ENCODE measurements around the gene IRGC.

IRGC gene

DNA sequence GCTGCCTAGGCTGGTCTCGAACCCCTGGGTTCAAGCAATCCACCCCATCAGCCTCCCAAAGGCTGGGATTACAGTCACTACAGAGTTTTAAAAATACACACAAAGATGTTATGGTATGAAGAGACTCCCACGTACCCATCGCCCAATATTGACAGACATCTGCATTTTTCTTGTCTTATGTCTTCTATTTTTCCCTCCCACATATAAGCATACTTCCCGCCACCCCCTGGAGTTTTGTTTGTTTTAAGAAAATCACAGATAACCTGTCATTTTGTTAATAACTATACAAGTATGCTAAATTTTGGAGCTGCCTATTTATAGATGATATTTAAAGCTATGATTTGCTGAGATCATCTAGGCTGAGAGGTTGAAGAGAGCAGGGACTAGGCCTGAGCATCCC, 45.1 kb downstream of the IRGC start:
- H3K4me3 ChIP-seq (ENCODE audit: low read depth, low read length): no peak overlapping the region
- TF ChIP-seq, protein P1, sequence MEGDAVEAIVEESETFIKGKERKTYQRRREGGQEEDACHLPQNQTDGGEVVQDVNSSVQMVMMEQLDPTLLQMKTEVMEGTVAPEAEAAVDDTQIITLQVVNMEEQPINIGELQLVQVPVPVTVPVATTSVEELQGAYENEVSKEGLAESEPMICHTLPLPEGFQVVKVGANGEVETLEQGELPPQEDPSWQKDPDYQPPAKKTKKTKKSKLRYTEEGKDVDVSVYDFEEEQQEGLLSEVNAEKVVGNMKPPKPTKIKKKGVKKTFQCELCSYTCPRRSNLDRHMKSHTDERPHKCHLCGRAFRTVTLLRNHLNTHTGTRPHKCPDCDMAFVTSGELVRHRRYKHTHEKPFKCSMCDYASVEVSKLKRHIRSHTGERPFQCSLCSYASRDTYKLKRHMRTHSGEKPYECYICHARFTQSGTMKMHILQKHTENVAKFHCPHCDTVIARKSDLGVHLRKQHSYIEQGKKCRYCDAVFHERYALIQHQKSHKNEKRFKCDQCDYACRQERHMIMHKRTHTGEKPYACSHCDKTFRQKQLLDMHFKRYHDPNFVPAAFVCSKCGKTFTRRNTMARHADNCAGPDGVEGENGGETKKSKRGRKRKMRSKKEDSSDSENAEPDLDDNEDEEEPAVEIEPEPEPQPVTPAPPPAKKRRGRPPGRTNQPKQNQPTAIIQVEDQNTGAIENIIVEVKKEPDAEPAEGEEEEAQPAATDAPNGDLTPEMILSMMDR (IDR thresholded peaks at IDR 0.05; ENCODE audit: borderline replicate concordance, insufficient read depth, low read depth, low read length): no peak

DNA sequence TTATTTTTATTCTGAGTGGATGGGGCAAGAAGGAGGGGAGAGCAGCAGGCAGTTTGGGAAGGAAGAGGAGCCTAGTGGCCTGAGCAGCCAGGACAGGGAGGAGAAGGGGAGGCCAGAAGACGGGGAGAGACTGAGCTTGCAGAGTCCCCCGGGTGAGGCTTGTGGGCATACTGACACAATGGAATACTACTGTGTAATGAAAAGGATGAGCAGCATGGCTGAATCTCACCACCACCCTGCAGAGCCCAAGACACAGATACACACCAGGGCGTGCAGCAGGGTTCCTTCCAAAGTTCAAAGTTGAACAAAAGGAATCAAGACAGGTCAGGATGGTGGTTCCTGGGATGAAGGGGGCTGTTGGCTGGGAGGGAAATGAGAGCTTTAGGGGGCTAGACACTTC, 46.9 kb downstream of the IRGC start:
- TF ChIP-seq, protein P1 (IDR thresholded peaks at IDR 0.05; ENCODE audit: borderline replicate concordance, insufficient read depth, low read depth, low read length): no peak
- H3K4me3 ChIP-seq (ENCODE audit: low read depth, low read length): no peak overlapping the region

DNA sequence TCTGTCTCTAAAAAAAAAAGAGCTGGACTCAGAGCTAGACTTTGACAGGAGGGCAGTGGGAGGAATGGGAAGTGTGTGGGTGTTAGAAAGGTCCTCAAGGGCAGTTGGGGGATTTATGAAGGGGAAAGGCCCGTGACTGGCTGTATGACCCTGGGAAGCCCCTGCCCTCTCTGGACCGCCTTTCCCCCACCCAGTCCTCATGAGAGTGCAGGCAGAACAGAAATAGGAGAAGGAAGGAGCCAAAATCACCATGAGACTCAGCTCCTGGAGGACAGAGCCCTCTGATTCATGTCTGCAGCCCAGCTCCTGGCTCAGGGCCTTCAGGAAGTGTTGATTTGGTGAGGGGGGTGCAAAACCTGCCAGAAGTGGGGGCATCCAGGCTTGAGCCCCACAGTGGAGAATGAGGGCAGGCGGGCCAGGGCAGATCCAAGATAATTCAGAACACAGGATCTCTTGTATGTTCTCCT, 47.6 kb downstream of the IRGC start:
- TF ChIP-seq, protein P1 (IDR thresholded peaks at IDR 0.05; ENCODE audit: borderline replicate concordance, insufficient read depth, low read depth, low read length): no peak
- H3K4me3 ChIP-seq (ENCODE audit: low read depth, low read length): no peak overlapping the region

DNA sequence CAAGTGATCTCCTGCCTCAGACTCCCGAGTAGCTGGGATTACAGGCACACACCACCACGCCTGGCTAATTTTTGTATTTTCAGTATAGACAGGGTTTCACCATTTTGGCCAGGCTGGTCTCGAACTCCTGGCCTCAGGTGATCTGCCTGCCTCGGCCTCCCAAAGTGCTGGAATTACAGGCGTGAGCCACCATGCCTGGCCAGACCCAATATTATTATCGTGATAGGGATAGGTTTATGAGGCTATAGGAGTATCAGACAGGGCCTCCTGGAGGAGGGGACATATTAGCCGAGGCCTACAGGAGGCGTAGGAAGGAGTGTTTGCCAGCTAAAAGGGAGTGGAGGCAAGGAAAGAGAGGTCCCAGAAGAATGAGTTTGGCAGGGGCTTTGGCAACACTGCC, 48.8 kb downstream of the IRGC start:
- peak overlapping the region; percentile 11 for H3K4me3 ChIP-seq (ENCODE audit: low read depth, low read length)

DNA sequence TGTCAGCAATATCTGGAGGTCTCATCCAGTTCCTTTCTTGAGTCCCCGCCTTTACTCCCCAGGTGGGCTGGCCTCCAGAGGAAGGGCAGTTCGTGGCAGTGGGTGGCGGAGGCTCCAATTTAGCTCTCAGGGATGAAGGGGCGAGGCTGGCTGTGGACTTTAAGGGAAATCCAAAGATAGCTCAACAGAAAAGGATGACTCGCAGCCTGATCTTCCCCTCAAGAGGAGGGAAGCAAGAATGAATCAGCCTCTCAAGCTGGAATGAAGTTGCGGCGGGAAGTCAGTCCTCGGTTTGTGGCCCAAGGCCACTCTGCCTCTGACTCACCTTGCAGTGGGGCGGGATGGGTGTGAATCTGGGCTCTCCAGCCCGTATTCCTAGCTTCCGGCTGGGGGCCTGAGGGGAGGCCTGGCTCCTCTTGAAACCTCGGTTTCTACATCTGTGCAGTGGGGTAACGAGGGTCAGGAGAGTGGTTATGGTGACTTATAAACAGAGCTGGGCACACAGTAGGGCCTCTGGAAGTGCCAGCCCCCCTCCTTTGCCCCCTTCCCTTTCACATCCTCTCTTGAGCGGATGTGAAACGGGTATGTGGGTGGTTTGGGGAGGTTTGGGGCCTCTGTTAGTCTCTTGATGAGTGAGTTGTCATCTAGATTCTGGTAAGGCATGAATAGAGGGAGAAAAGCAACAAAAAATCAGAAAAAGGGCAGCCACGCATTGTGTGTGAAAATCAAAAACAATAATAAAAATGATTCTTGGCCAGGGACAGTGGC, 49.4 kb downstream of the IRGC start:
- H3K4me3 ChIP-seq (ENCODE audit: low read depth, low read length): peak overlapping the region; percentile 11

DNA sequence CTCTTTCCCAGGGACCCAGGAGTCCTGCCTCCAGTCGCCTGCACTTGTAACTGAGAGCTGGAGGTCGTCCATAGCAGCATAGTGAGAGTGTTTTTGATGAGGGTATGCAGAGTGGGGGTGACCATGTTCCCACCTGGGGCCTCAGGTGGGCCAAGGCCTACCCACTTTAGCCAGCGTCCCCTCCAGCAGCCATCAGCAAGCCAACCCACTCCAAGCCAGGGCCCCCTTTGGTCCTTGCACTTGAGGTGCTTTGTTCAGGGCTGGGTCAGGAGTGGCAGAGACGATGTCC, 50.8 kb downstream of the IRGC start:
- no peak overlapping the region for H3K4me3 ChIP-seq (ENCODE audit: low read depth, low read length)
- TF ChIP-seq, protein P1 (IDR thresholded peaks at IDR 0.05; ENCODE audit: borderline replicate concordance, insufficient read depth, low read depth, low read length): no peak

More for the DNA sequence above, 49.4 kb downstream of the IRGC start:
- TF ChIP-seq, protein P1 (IDR thresholded peaks at IDR 0.05; ENCODE audit: borderline replicate concordance, insufficient read depth, low read depth, low read length): no peak

DNA sequence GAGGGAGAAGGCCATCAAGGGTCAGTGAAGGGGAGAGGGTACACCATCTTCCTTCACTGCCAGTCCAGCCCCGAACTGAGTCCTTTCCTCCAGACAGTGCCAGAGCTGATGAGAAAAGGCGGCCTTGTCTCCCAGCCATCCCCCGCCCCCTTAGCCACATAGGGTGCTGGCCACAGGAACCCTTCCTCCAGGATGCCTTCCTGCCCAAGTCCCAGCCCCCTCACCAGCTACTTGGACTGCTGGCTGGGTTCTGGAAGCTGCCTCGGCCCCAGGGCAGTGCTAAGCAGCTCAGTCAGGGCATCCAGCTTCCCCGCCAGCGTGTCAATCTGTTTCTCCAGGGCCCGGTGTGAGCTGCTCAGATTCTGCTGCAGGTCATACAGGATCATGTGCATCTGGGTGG, 51.4 kb downstream of the IRGC start:
- TF ChIP-seq, protein P1 (IDR thresholded peaks at IDR 0.05; ENCODE audit: borderline replicate concordance, insufficient read depth, low read depth, low read length): no peak
- H3K4me3 ChIP-seq (ENCODE audit: low read depth, low read length): no peak overlapping the region
